ENCODE measurements around the gene HOXD1.

HOXD1 gene

DNA sequence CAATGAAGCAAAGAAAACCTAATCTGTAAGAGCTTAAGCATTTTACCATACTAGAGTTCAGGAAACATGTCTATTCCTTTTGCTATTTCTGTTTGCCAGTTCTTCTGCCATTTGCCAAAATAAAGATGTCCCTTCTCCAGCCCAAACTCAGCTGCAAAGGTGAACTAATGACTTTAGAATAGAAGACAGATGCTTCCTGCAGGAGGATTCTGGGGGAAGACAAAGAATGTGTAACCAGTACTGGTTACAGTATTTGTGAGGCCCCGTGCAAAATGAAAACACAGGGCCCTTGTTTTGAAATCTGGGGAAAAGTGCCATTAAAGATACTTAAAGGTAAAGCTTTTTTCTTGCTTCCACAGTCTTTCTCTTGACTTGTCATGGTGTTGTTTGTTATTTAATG, 46.5 kb downstream of the HOXD1 start:
- no peak overlapping the region for H3K4me3 ChIP-seq (replicated peaks; ENCODE audit: low read depth, low read length)
- H3K36me3 ChIP-seq (ENCODE audit: control insufficient read depth, insufficient read depth, low read length): no peaks in the 10 kb centered on the region
- TF ChIP-seq, protein P1, sequence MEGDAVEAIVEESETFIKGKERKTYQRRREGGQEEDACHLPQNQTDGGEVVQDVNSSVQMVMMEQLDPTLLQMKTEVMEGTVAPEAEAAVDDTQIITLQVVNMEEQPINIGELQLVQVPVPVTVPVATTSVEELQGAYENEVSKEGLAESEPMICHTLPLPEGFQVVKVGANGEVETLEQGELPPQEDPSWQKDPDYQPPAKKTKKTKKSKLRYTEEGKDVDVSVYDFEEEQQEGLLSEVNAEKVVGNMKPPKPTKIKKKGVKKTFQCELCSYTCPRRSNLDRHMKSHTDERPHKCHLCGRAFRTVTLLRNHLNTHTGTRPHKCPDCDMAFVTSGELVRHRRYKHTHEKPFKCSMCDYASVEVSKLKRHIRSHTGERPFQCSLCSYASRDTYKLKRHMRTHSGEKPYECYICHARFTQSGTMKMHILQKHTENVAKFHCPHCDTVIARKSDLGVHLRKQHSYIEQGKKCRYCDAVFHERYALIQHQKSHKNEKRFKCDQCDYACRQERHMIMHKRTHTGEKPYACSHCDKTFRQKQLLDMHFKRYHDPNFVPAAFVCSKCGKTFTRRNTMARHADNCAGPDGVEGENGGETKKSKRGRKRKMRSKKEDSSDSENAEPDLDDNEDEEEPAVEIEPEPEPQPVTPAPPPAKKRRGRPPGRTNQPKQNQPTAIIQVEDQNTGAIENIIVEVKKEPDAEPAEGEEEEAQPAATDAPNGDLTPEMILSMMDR (IDR thresholded peaks at IDR 0.05; ENCODE audit: insufficient read depth, low read length, poor library complexity, severe bottlenecking): no peak
- H3K27me3 ChIP-seq (replicated peaks; ENCODE audit: control insufficient read depth, insufficient read depth, low read length): no peaks in the 10 kb centered on the region
- no peak for DNase-seq (ENCODE audit: extremely low read depth, insufficient read length)

DNA sequence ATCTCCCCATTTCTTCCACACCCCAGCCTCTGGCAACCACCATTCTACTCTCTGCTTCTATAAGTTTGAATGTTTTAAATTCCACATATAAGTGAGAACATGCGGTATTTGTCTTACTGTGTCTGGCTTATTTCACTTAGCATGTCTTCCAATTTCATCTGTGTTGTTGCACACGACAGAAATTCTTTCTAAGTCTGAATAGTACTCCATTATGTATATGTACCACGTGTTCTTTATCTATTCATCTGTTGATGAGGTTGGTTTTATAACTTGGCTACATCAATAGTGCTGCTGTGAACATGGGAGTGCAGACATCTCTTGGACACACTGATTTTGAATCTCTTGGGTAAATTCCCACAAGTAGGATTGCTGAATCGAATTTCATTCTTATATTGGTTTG, 49.0 kb downstream of the HOXD1 start:
- Histone ChIP-seq H3K4me3 (replicated peaks; ENCODE audit: low read depth, low read length) (no peak overlapping the region), H3K27me3 (replicated peaks; ENCODE audit: control insufficient read depth, insufficient read depth, low read length) (no peaks in the 10 kb centered on the region), H3K36me3 (ENCODE audit: control insufficient read depth, insufficient read depth, low read length) (no peaks in the 10 kb centered on the region)
- TF ChIP-seq, protein P1 (IDR thresholded peaks at IDR 0.05; ENCODE audit: insufficient read depth, low read length, poor library complexity, severe bottlenecking): no peak
- no peak for DNase-seq (ENCODE audit: extremely low read depth, insufficient read length)

DNA sequence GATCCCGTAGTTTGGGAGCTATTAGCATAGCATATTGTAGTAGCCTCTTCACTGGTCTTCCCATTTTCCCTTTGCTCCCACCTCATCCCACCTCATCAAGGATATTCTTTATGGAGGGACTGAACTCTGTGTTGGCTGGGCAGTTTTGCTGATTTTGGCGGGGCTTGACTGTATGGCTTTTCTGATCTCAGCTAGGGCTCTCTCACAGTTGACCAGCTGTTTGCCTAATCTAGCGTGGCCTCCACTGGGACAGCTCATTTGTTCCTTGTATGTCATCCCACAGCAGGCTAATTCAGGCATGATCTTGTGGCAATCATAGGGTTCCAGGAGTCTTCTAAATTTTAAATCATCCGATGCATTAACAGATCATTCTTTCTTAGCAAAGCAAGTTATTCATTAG, 50.6 kb downstream of the HOXD1 start:
- DNase-seq (ENCODE audit: extremely low read depth, insufficient read length): no peak
- no peak overlapping the region for H3K4me3 ChIP-seq (replicated peaks; ENCODE audit: low read depth, low read length)
- H3K27me3 ChIP-seq (replicated peaks; ENCODE audit: control insufficient read depth, insufficient read depth, low read length): no peaks in the 10 kb centered on the region
- no peaks in the 10 kb centered on the region for H3K36me3 ChIP-seq (ENCODE audit: control insufficient read depth, insufficient read depth, low read length)
- TF ChIP-seq, protein P1 (IDR thresholded peaks at IDR 0.05; ENCODE audit: insufficient read depth, low read length, poor library complexity, severe bottlenecking): no peak

DNA sequence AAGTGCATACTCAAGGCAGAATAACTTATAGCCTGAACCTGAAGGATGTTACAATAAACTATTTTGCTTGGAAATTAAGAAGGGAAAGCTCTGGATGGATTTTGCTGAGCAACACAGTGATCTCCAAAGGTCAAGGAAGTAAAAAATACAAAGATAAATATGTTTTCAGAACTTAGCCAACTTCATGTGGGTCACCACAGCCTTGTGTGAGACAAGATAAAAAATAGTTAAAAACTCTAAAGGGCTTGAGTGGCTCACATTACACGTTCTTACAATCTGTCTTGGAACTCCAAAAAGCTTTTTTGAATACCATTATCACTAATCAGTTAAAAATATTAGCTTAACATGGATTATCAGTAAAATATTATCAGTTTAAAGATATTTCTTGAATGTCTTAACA, 51.8 kb downstream of the HOXD1 start:
- no peaks in the 10 kb centered on the region for H3K36me3 ChIP-seq (ENCODE audit: control insufficient read depth, insufficient read depth, low read length)
- DNase-seq (ENCODE audit: extremely low read depth, insufficient read length): no peak
- no peak overlapping the region for H3K4me3 ChIP-seq (replicated peaks; ENCODE audit: low read depth, low read length)
- H3K27me3 ChIP-seq (replicated peaks; ENCODE audit: control insufficient read depth, insufficient read depth, low read length): 0 out of 2 replicates have a peak, but pooled peaks cover 1% of the 10 kb centered on the region
- TF ChIP-seq, protein P1 (IDR thresholded peaks at IDR 0.05; ENCODE audit: insufficient read depth, low read length, poor library complexity, severe bottlenecking): no peak

All from GM06990 (cell line).